Right lobe of liver (tissue), 4 donors: ENCODE results near the gene REPS2.

ENCODE experiments used
- CTCF ChIP-seq, 4 donors: fragments of 200-600 bp in 3 of 4; fragments of 450-650 bp in 1 of 4; IDR thresholded peaks; one replicate each; pipeline versions ENCODE4 v1.5.1 to v1.8.0; 2016 to 2022; ENCODE audit warnings: antibody characterized with exemption in 4 of 4, mild to moderate bottlenecking in 2 of 4
- POLR2A ChIP-seq: fragments of 450-650 bp; IDR thresholded peaks from one replicate; pipeline ENCODE4 v1.6.1; 2017; ENCODE audit warnings: antibody characterized with exemption, mild to moderate bottlenecking
- donor health status: DM: no; HTN: no; CAD: no.
- donor health status: DM: no; HTN: no; CAD: no.
- donor health status: DM: no; HTN: yes; CAD: no.

GRCh38 chrX:17075004-17075403 is 128.5 kb downstream of the REPS2 start:
- no peak for TF ChIP-seq CTCF (IDR thresholded peaks at IDR 0.05)
- no peak for TF ChIP-seq POLR2A
